Upper lobe of left lung (tissue), 6 donors: ENCODE measurements around the gene OTUD4. TPM values are rescaled to one million over a fixed set of nuclear protein-coding genes. Genes with fewer than 3 reads are reported as not detected.
"Not testable (repeated sequence)": the region's sequence is repeated elsewhere in the genome, so short reads cannot be mapped to it uniquely, and the experiment has no call there.

Experiments
- ATAC-seq, 2 donors: fragments of 200-7000 bp; cut with Tn5 transposase; one replicate each; pipeline ENCODE4 v1.9.1; 2022; ENCODE audit warnings: mild to moderate bottlenecking in 2 of 2, moderate library complexity in 2 of 2; ENCODE audit not compliant: low FRiP score in 2 of 2
- DNase-seq, 2 donors: peaks; one replicate each; pipeline ENCODE4 v3.0.0-alpha.2; 2019 to 2020
- H3K27ac ChIP-seq, 4 donors: fragments of 200-600 bp; sonication (generic); one replicate each; pipeline ENCODE4 v1.5.1; 2016 to 2019
- H3K27me3 ChIP-seq, 4 donors: fragments of 200-600 bp; sonication (generic); one replicate each; pipeline ENCODE4 v1.5.1; 2017 to 2019
- H3K36me3 ChIP-seq, 4 donors: fragments of 200-600 bp; sonication (generic); one replicate each; pipeline ENCODE4 v1.5.1; 2016 to 2019
- H3K4me1 ChIP-seq, 4 donors: fragments of 200-600 bp; sonication (generic); one replicate each; pipeline ENCODE4 v1.5.1; 2018 to 2019
- H3K4me3 ChIP-seq, 4 donors: fragments of 200-600 bp; sonication (generic); one replicate each; pipeline ENCODE4 v1.5.1; 2017 to 2019; ENCODE audit warnings: mild to moderate bottlenecking in 2 of 4, moderate library complexity in 1 of 4
- H3K9me3 ChIP-seq, 4 donors: fragments of 200-600 bp; sonication (generic); one replicate each; pipeline ENCODE4 v1.5.1; 2018 to 2019
- CTCF ChIP-seq, 6 experiments: fragments of 450-650 bp in 4 of 6; fragments of 200-600 bp in 2 of 6; sonication (generic) in 2 of 6; IDR thresholded peaks; one replicate each; pipeline ENCODE4 v1.5.1; 2016 to 2019; ENCODE audit warnings: antibody characterized with exemption in 6 of 6
- EP300 ChIP-seq, 4 donors: sonication (generic); formaldehyde crosslinking; IDR thresholded peaks; one replicate each; pipeline ENCODE4 v1.5.1; 2017; ENCODE audit warnings: antibody characterized with exemption in 4 of 4, control low read depth in 2 of 4
- POLR2A ChIP-seq, 4 donors: fragments of 450-650 bp; IDR thresholded peaks; one replicate each; pipeline ENCODE4 v1.5.1; 2016 to 2017; ENCODE audit warnings: antibody characterized with exemption in 4 of 4, mild to moderate bottlenecking in 2 of 4
- POLR2AphosphoS5 ChIP-seq, 2 donors: sonication (generic); formaldehyde crosslinking; IDR thresholded peaks; one replicate each; pipeline ENCODE4 v1.5.1; 2017; ENCODE audit warnings: antibody characterized with exemption in 2 of 2
- WGBS, 2 donors: methylation state at CpG; one replicate each; pipeline ENCODE4 v1.1.5; 2017 to 2018; 5-methylcytosine and 5-hydroxymethylcytosine counted together
- total RNA-seq, 6 donors: library from RNA; depleted of rRNA in 4 of 6; stranded (reverse); fragments of >200 nt in 4 of 6; gene quantifications; one replicate each; pipeline versions ENCODE4 v1.1.0 to v1.2.1, GENCODE V29; 2016 to 2021
- donor health status: DM: no; HTN: no; CAD: no; lungs with moderate emphysema.
- donor health status: DM: no; HTN: yes; CAD: no; lungs with severe emphysema.

The OTUD4 gene
- total RNA-seq, 6 donors from 2014 or later: 36.9 to 76.5 (median 40.3) TPM

- DNase-seq (no peak), ATAC-seq (no peak)
- H3K36me3 ChIP-seq: no peaks in the 10 kb centered on the region
- H3K27me3 ChIP-seq: no peaks in the 10 kb centered on the region
- no peak overlapping the region for H3K4me3 ChIP-seq
- TF ChIP-seq POLR2AphosphoS5 (IDR thresholded peaks at IDR 0.05) (no peak), POLR2A (IDR thresholded peaks at IDR 0.05) (no peak), CTCF (IDR thresholded peaks at IDR 0.05) (no peak), EP300 (IDR thresholded peaks at IDR 0.05) (no peak)
- H3K27ac ChIP-seq: no peak overlapping the region
- WGBS, 2 donors: 96% methylated on average over 2 of the region's 2 CpGs
- H3K4me1 ChIP-seq: peaks cover 0 to 5% (median 4%) of the 10 kb centered on the region in 4 donors
- H3K9me3 ChIP-seq: no peaks in the 10 kb centered on the region
Observed at GRCh38 chr4:145183581-145183980, 3.2 kb upstream of the OTUD4 start.

GRCh38 chr4:145183023-145183422 lies 2.6 kb upstream of the OTUD4 start:
- DNase-seq (no peak), ATAC-seq (no peak)
- 88 to 90% methylated on average over 2 of the region's 2 CpGs for WGBS, 2 donors
- peaks cover 3 to 11% (median 6%) of the 10 kb centered on the region in 4 donors for H3K4me1 ChIP-seq
- H3K27me3 ChIP-seq: no peaks in the 10 kb centered on the region
- H3K27ac ChIP-seq: no peak overlapping the region
- no peak overlapping the region for H3K4me3 ChIP-seq
- H3K9me3 ChIP-seq: no peaks in the 10 kb centered on the region
- H3K36me3 ChIP-seq: no peaks in the 10 kb centered on the region
- TF ChIP-seq POLR2AphosphoS5 (IDR thresholded peaks at IDR 0.05): no peak
- no peak for TF ChIP-seq EP300 (IDR thresholded peaks at IDR 0.05)
- no peak for TF ChIP-seq CTCF (IDR thresholded peaks at IDR 0.05)
- TF ChIP-seq POLR2A (IDR thresholded peaks at IDR 0.05): no peak

- H3K27ac ChIP-seq: no peak overlapping the region
- DNase-seq (no peak), ATAC-seq (no peak)
- no peaks in the 10 kb centered on the region for H3K27me3 ChIP-seq
- H3K36me3 ChIP-seq: no peaks in the 10 kb centered on the region
- no peak overlapping the region for H3K4me3 ChIP-seq
- 85 to 87% methylated on average over 2 of the region's 2 CpGs for WGBS, 2 donors
- TF ChIP-seq CTCF (IDR thresholded peaks at IDR 0.05): no peak
- H3K4me1 ChIP-seq: peaks cover 4 to 19% (median 14%) of the 10 kb centered on the region in 4 donors
- no peaks in the 10 kb centered on the region for H3K9me3 ChIP-seq
Observed at GRCh38 chr4:145182222-145182621, 1.8 kb upstream of the OTUD4 start.

- Histone ChIP-seq H3K4me3 (peak overlapping the region; percentile 54 to 88 (median 81)), H3K9me3 (no peaks in the 10 kb centered on the region), H3K4me1 (peaks cover 13 to 30% (median 25%) of the 10 kb centered on the region in 4 donors), H3K27me3 (no peaks in the 10 kb centered on the region), H3K27ac (peak overlapping the region; percentile 95 to 99 (median 97)), H3K36me3 (no peaks in the 10 kb centered on the region)
- TF ChIP-seq EP300 (IDR thresholded peaks at IDR 0.05) (no peak), POLR2A (IDR thresholded peaks at IDR 0.05) (no peak), CTCF (IDR thresholded peaks at IDR 0.05) (no peak), POLR2AphosphoS5 (IDR thresholded peaks at IDR 0.05) (no peak)
- 9 to 11% methylated on average over 7 of the region's 7 CpGs for WGBS, 2 donors
- DNase-seq (no peak), ATAC-seq (no peak)
Observed at GRCh38 chr4:145181091-145181501, 707 bp upstream of the OTUD4 start.

- H3K9me3 ChIP-seq, H3K36me3 ChIP-seq, H3K27me3 ChIP-seq, DNase-seq: not testable (repeated sequence)
- peak overlapping the region; percentile 95 to 99 (median 97) for H3K27ac ChIP-seq
- H3K4me3 ChIP-seq: peak overlapping the region; percentile 56 to 88 (median 81)
- ATAC-seq: peak; percentile 16 to 62
- WGBS, 2 donors: 3% methylated on average over 6 of the region's 57 CpGs; no CpG with 5 or more reads in 1 of the 2 donors
- TF ChIP-seq CTCF (IDR thresholded peaks at IDR 0.05): peak in 1 of 6 experiments; percentile 19
- peaks cover 18 to 36% (median 31%) of the 10 kb centered on the region in 4 donors for H3K4me1 ChIP-seq
Observed at GRCh38 chr4:145179861-145180297, 510 bp downstream of the OTUD4 start.
